ENCODE data around the gene COL4A6.

DNA sequence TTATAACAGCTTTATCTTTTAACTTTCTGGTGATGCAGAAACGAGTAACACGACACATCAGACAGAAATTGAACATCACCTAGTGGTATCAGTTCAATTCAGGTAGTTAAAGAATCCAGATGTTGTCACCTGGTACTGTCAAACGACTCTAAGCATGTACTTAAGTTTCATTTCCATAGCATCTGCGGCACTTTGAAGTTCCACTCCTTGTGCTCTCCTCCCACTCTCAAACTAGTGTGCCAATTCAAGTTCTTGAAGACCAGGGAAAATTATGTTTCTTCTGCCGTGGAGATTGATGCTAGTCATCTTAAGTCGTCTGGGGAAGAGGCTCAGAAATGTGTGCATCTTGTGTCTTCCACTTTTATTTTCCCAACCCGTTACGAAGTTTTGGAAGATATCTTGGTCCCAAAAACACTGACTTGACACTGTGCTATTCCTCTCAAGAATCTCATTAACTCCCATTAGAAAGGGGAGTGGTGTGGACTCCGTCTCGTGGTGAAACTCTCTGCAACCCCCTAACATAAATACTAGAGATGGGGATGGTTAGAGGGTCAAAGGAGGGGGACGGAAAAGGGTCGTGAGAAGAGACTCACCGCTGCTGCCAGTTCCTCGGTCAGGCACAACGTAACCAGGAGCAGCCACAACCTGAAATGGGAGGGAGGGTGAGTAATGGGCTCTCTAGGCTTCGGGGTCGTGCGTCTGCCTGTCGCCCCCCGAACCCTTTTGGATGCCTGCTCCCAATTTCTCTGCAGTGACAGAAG lies 693 bp downstream of the COL4A6 start:
- TF ChIP-seq ZNF274 (IDR thresholded peaks at IDR 0.05; ENCODE audit: low read depth, low read length): no peak
- no peak for TF ChIP-seq SUZ12 (IDR thresholded peaks at IDR 0.05; ENCODE audit: extremely low read depth, insufficient read depth, insufficient read length)
- no peak for TF ChIP-seq YY1 (IDR thresholded peaks at IDR 0.05; ENCODE audit: insufficient read depth, insufficient read length)

Data from NT2/D1 (cell line).